RWPE2 (cell line): ENCODE measurements around the gene RAB13.

Experiments
- ATAC-seq: fragments of 200-7000 bp; cut with Tn5 transposase; 3 replicates; pipeline ENCODE4 v1.9.1; 2021; ENCODE audit warnings: low read depth
- DNase-seq: peaks from one replicate; pipeline ENCODE4 v3.0.0-alpha.2; 2020; ENCODE audit warnings: low spot score
- H3K27ac ChIP-seq: fragments of 450-650 bp; 2 replicates; pipeline ENCODE4 v1.5.1; 2017; ENCODE audit warnings: mild to moderate bottlenecking; ENCODE audit not compliant: poor library complexity, severe bottlenecking
- H3K27me3 ChIP-seq: fragments of 250-450 bp; sonication (Bioruptor Pico); 2 replicates; pipeline ENCODE4 v1.5.1; 2021; ENCODE audit warnings: mild to moderate bottlenecking, moderate library complexity; ENCODE audit not compliant: insufficient read depth, poor library complexity, severe bottlenecking
- H3K36me3 ChIP-seq: fragments of 250-450 bp; sonication (Bioruptor Pico); 2 replicates; pipeline ENCODE4 v1.5.1; 2020; ENCODE audit warnings: low read depth, mild to moderate bottlenecking, moderate library complexity
- H3K4me1 ChIP-seq: fragments of 250-450 bp; sonication (Bioruptor Pico); 2 replicates; pipeline ENCODE4 v1.5.1; 2021; ENCODE audit warnings: mild to moderate bottlenecking, moderate library complexity; ENCODE audit not compliant: insufficient read depth, poor library complexity, severe bottlenecking
- H3K4me3 ChIP-seq: fragments of 250-450 bp; sonication (Bioruptor Pico); 2 replicates; pipeline ENCODE4 v1.5.1; 2021; ENCODE audit warnings: mild to moderate bottlenecking, moderate library complexity; ENCODE audit not compliant: severe bottlenecking
- H3K9me3 ChIP-seq: fragments of 250-450 bp; sonication (Bioruptor Pico); 2 replicates; pipeline ENCODE4 v1.5.1; 2021; ENCODE audit warnings: mild to moderate bottlenecking, moderate library complexity; ENCODE audit not compliant: severe bottlenecking
- CTCF ChIP-seq: fragments of 450-650 bp; IDR thresholded peaks from one replicate; pipeline ENCODE4 v1.5.1; 2017; ENCODE audit warnings: mild to moderate bottlenecking, moderate library complexity; ENCODE audit not compliant: poor library complexity, severe bottlenecking

RAB13 gene

GRCh38 chr1:153963850-153964331 lies 22.2 kb downstream of the RAB13 start:
- H3K36me3 ChIP-seq, result peaks cover 18% of the 10 kb centered on the region
- H3K4me3 ChIP-seq, result peak overlapping the region; percentile 54
- H3K27ac ChIP-seq, result peak overlapping the region; percentile 92
- ATAC-seq, result peak; percentile 47
- DNase-seq, result peak; percentile 90
- H3K9me3 ChIP-seq, result no peaks in the 10 kb centered on the region
- TF ChIP-seq CTCF, result no peak
- no peaks in the 10 kb centered on the region for H3K27me3 ChIP-seq
- peaks cover 11% of the 10 kb centered on the region for H3K4me1 ChIP-seq

- peaks cover 11% of the 10 kb centered on the region for H3K4me1 ChIP-seq
- TF ChIP-seq CTCF, result no peak
Measured at GRCh38 chr1:153963030-153963849, 22.9 kb downstream of the RAB13 start, which contains the start of gene SLC39A1. Gene SLC39A1, minus strand, starts transcription at chr1:153963537. Its CDS starts 822 bp downstream, at chr1:153962715.

GRCh38 chr1:153962088-153963029 lies 23.8 kb downstream of the RAB13 start:
- no peaks in the 10 kb centered on the region for H3K27me3 ChIP-seq
- H3K27ac ChIP-seq, result peak overlapping the region; percentile 92
- ATAC-seq (no peak), DNase-seq (no peak)
- peak overlapping the region; percentile 54 for H3K4me3 ChIP-seq
- TF ChIP-seq CTCF, result no peak
- H3K9me3 ChIP-seq, result no peaks in the 10 kb centered on the region
- peaks cover 11% of the 10 kb centered on the region for H3K4me1 ChIP-seq
- peaks cover 18% of the 10 kb centered on the region for H3K36me3 ChIP-seq

More at GRCh38 chr1:153963030-153963849, 22.9 kb downstream of the RAB13 start, which contains the start of gene SLC39A1:
- Histone ChIP-seq H3K9me3 (no peaks in the 10 kb centered on the region), H3K36me3 (peaks cover 18% of the 10 kb centered on the region), H3K4me3 (peak within 1 kb of the TSS; percentile 54), H3K27me3 (no peaks in the 10 kb centered on the region), H3K27ac (peak within 1 kb of the TSS; percentile 92)
- DNase-seq, result peak; percentile 99
- ATAC-seq, result peak; percentile 52

GRCh38 chr1:153961421-153961820 lies 24.7 kb downstream of the RAB13 start:
- Histone ChIP-seq H3K9me3 (no peaks in the 10 kb centered on the region), H3K4me1 (peaks cover 14% of the 10 kb centered on the region), H3K36me3 (peaks cover 18% of the 10 kb centered on the region), H3K27ac (peak overlapping the region; percentile 92), H3K4me3 (no peak overlapping the region), H3K27me3 (no peaks in the 10 kb centered on the region)
- TF ChIP-seq CTCF, result no peak
- DNase-seq, result no peak
- ATAC-seq, result no peak
